Stimulated activated CD8-positive, alpha-beta memory T cell treated with anti-CD3 and anti-CD28 coated beads, Interleukin-2, amount 100 ng/mL, for 48 hours (primary cell): ENCODE results near the gene WDFY1.

Experiments used
- DNase-seq, 2 donors: peaks; one replicate each; pipeline ENCODE4 v3.0.0-alpha.2; 2020; ENCODE audit warnings: low read depth in 2 of 2

The WDFY1 gene

GRCh38 chr2:223944703-223945531 lies at the start of gene WDFY1:
Gene WDFY1 (minus strand): TSS chr2:223945335. CDS start chr2:223945284, 51 bp downstream.
- peak; percentile 75 for DNase-seq

GRCh38 chr2:223994562-223995162 lies 49.5 kb upstream of the WDFY1 start:
- no peak for DNase-seq

GRCh38 chr2:223993634-223994232 lies 48.6 kb upstream of the WDFY1 start:
- peak; percentile 10 to 36 for DNase-seq

- DNase-seq, result no peak
These were observed 46.5 kb upstream of the WDFY1 start for GRCh38 chr2:223991611-223992010.

- DNase-seq, result no peak
These were observed 44.7 kb upstream of the WDFY1 start for GRCh38 chr2:223989856-223990232.

- DNase-seq, result no peak
These were observed 44.2 kb upstream of the WDFY1 start for GRCh38 chr2:223989206-223989855.

GRCh38 chr2:223981241-223981640 lies 36.1 kb upstream of the WDFY1 start:
- no peak for DNase-seq

- DNase-seq, result no peak
These were observed 35.7 kb upstream of the WDFY1 start for GRCh38 chr2:223980803-223981202.

- no peak for DNase-seq
These were observed 35.2 kb upstream of the WDFY1 start for GRCh38 chr2:223980397-223980735.

GRCh38 chr2:223979730-223980396 lies 34.7 kb upstream of the WDFY1 start:
- DNase-seq, result no peak

GRCh38 chr2:223978451-223978850 lies 33.3 kb upstream of the WDFY1 start:
- no peak for DNase-seq

- no peak for DNase-seq
These were observed 31.6 kb upstream of the WDFY1 start for GRCh38 chr2:223976635-223977226.

- DNase-seq, result no peak
These were observed 28.5 kb upstream of the WDFY1 start for GRCh38 chr2:223973606-223974005.

GRCh38 chr2:223972656-223973102 lies 27.5 kb upstream of the WDFY1 start:
- DNase-seq, result no peak

GRCh38 chr2:223971731-223972130 lies 26.6 kb upstream of the WDFY1 start:
- DNase-seq, result no peak

GRCh38 chr2:223970343-223971128 lies 25.4 kb upstream of the WDFY1 start:
- peak in 1 of 2 donors; percentile 17 for DNase-seq

GRCh38 chr2:223969856-223970255 lies 24.7 kb upstream of the WDFY1 start:
- DNase-seq, result no peak

GRCh38 chr2:223969315-223969714 lies 24.2 kb upstream of the WDFY1 start:
- no peak for DNase-seq

GRCh38 chr2:223967981-223968380 lies 22.8 kb upstream of the WDFY1 start:
- DNase-seq, result no peak

GRCh38 chr2:223959688-223960087 lies 14.6 kb upstream of the WDFY1 start:
- DNase-seq, result no peak
